GM12874 (cell line): Measurements from ENCODE around the gene STAT5B.

Source experiments
- TF ChIP-seq, protein P1 (sequence below): IDR thresholded peaks from 2 replicates; pipeline ENCODE4 v1.5.1; 2011; ENCODE audit warnings: low read depth, mild to moderate bottlenecking, control low read depth, low read length, moderate library complexity; ENCODE audit not compliant: insufficient read depth

Gene STAT5B

DNA sequence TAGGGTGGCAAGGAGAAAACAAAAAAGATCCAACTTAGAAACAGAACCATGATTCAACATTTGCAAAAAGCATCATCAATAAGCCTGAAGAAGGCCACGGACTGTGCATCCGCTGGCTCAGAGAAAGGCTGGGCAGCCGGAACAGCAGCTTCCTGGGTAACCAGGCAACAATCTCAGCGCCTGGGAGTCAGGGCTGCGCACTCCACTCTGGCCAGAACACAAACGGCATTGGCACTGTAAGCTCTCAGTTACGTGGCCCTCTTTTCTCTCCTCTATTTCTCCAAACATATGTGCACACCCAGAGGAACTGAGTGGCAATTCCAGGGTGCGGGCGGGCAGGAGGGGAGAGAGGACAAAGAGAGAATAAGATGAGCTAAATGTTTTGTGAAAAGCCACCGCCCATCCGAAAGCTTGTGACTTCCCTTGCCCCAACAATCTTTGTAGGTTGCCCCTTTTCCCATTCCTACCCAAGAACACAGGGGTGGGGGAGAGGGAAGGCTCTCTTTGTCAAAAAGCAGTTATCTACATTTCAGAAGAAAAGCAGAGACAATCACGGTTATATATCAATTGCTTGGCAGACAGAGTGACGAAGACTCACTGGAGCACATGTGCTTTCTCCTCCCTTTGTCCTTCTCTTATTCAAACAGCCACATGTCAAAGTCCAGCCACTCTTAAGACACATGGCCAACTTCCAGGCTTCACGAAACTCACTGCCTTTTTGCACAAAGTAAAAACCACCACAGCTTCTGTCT, 75.3 kb downstream of the STAT5B start:
- TF ChIP-seq, protein P1, sequence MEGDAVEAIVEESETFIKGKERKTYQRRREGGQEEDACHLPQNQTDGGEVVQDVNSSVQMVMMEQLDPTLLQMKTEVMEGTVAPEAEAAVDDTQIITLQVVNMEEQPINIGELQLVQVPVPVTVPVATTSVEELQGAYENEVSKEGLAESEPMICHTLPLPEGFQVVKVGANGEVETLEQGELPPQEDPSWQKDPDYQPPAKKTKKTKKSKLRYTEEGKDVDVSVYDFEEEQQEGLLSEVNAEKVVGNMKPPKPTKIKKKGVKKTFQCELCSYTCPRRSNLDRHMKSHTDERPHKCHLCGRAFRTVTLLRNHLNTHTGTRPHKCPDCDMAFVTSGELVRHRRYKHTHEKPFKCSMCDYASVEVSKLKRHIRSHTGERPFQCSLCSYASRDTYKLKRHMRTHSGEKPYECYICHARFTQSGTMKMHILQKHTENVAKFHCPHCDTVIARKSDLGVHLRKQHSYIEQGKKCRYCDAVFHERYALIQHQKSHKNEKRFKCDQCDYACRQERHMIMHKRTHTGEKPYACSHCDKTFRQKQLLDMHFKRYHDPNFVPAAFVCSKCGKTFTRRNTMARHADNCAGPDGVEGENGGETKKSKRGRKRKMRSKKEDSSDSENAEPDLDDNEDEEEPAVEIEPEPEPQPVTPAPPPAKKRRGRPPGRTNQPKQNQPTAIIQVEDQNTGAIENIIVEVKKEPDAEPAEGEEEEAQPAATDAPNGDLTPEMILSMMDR = no peak

DNA sequence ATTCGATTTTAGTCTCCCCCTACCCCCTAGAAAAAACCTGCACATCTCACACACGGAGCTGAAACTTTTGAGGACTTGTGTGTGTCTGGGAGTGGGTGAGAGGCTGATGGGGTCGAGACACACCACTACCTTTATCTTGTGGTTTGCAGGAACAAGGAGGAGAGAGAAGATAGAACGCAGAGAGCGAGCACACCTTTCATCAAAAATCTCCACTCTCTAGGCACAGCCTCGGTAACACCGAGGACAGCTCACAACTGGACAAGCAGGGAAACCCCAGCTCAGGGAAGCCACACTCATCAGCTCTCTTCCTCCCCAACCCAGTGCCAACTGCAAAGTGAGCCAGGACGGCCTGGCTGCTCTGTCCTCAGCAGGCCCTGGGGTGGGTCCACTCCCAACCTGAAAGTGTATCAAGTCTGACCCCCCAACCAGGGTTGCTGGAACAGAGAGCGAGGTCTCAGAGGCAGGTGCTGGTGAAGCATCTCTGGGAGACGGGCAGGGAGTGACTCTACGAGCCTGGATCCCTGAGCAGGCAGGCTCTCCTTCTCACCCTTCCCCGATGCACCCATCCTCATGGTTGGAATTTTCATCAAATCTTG, 76.7 kb downstream of the STAT5B start:
- TF ChIP-seq, protein P1 = no peak

DNA sequence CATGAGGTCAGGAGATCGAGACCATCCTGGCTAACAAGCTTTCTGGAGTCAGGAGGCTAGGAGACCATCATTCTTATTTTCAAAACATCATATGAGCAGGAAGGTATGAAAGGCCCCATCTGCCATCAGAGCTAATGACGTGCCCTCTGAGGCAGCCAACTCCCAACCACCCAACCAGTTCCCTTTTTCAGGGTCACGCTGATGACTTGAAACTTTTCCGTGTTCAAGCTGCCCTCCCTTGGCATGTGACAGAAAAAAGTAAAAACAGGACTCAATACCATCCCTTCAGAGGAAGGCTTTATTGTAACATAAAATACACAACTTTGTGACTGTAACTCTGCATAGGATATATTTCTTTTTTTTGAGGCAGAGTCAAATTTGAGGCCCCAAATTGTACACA, 77.3 kb downstream of the STAT5B start:
- TF ChIP-seq, protein P1 = no peak

DNA sequence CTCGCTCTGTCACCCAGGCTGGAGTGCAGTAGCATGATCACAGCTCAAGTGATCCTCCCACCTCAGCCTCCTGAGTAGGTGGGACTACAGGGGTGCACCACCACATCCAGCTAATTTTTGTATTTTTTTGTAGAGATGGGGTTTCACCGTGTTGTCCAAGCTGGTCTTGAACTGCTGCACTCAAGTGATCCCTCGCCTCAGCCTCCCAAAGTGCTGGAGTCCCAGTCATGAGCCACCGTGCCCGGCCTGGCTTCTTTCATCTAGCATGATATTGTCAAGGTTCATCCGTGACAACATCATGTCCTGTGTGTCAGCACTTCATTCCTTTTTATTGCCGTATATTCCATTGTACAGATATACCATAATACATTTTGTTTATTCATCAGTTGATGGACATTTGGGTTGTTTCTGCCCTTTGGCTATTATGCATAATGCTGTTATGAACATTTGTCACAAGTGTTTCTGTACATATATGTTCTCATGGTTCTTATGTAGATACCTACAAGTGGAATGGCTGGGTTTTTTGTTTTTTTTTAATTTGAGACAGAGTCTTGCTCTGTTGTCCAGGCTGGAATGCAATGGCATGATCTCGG, 78.5 kb downstream of the STAT5B start:
- TF ChIP-seq, protein P1 = no peak

DNA sequence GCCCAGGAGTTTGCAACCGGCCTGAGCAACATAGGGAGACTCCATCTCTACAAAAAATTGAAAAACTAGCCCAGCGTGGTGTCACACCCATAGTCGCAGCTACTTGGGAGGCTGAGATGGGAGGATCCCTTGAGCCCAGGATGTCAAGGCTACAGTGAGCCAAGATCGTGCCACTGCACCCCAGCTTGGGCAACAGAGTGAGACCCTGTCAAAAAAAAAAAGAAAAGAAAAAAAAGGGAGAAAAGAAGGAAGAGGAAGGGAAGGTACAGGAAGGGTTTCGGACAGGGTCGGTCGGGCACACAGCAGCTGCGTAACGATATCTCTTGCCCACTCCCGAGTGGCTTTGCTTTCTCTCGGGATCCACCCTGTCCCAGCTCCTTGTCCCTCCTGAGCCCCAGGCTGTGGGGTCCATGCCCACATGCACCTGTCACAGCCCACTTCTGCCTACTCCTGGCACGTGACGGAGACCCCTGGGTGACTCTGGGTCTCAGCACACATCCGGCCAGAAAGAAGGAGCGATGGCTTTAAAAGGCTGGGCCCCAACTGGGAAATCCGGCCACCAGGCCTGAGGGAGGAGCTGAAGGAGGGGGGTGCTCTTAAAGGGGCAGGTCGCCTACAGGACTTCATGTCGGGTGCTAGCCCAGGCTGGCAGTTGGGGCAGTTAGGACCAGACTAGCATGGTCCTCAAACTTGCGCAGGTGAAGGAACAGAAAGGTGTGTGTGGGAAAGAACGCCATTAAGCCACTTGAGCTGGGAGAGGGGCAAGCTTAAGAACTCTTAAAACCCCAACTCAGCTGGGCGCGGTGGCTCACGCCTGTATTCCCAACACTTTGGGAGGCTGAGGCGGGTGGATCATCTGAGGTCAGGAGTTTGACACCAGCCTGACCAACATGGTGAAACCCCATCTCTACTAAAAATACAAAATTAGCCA, 82.0 kb downstream of the STAT5B start, which contains the start of gene GHDC:
Gene GHDC, minus strand, starts transcription at position 526 of the 931 bp plus-strand sequence. CDS start 913 bp downstream, outside the sequence.
- TF ChIP-seq, protein P1 = no peak

DNA sequence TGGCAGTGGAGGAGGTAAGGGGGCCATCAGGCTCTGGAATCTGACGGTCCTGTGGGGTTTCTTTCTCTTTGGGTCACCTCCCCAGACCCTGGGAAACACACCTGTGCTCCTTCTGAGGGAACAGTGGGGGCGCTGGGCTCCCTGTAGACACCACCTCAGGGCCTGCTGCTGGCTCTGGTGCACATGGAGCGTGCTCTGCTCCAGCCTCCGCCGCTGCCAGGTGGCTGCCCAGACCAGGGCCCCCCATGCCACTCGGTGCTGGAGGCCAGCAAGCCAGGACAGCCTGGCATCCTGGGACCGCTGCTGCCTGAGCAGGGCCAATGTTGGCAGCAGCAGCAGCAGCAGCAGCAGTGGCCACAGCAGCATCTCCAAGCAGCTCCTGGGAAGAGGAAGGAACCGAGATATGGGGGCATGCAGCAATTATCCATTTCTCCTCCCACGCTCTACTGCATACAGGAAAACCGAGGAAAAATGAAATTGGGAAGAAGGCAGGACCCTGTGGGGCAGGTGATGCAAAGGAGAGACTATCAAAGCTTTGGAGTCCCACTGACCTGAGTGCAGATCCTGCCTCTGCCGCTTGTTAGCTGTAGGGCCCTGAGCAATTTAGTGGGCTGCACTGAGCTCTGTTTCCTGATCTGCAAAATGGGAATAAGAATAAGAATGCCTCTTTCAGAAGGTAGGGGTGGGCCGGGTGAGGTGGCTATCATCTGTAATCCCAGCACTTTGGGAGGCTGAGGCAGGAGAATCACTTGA, 82.8 kb downstream of the STAT5B start:
- TF ChIP-seq, protein P1 = no peak
